Tibial nerve (tissue), 4 donors: ENCODE measurements around the gene ANKH. TPM values are rescaled to one million over a fixed set of nuclear protein-coding genes. Genes with fewer than 3 reads are reported as not detected.
A peak's percentile ranks its signal among the peaks of the same experiment; 100 is the strongest.

ENCODE experiments used
- DNase-seq, 2 donors: peaks; one replicate each; pipeline ENCODE4 v3.0.0-alpha.2; 2019; ENCODE audit warnings: low spot score in 2 of 2
- H3K27ac ChIP-seq, 4 donors: fragments of 200-600 bp; sonication (generic) in 3 of 4; one replicate each; pipeline ENCODE4 v1.5.1; 2017 to 2019; ENCODE audit warnings: mild to moderate bottlenecking in 1 of 4
- H3K27me3 ChIP-seq, 2 donors: fragments of 200-600 bp; sonication (generic) in 1 of 2; one replicate each; pipeline versions ENCODE4 v1.5.1 to v1.6.0; 2017 to 2019
- H3K36me3 ChIP-seq, 3 donors: fragments of 200-600 bp; sonication (generic); one replicate each; pipeline ENCODE4 v1.5.1; 2018 to 2019
- H3K4me1 ChIP-seq, 4 donors: fragments of 200-600 bp; sonication (generic) in 3 of 4; one replicate each; pipeline ENCODE4 v1.5.1; 2017 to 2019
- H3K4me3 ChIP-seq, 4 donors: fragments of 200-600 bp; sonication (generic) in 3 of 4; one replicate each; pipeline ENCODE4 v1.5.1; 2017 to 2019; ENCODE audit warnings: mild to moderate bottlenecking in 1 of 4, moderate library complexity in 1 of 4
- H3K9me3 ChIP-seq, 4 donors: fragments of 200-600 bp; sonication (generic) in 3 of 4; one replicate each; pipeline ENCODE4 v1.5.1; 2017 to 2019
- EP300 ChIP-seq, 2 donors: sonication (generic); formaldehyde crosslinking; IDR thresholded peaks; one replicate each; pipeline ENCODE4 v1.6.1; 2017; ENCODE audit warnings: antibody characterized with exemption in 2 of 2, mild to moderate bottlenecking in 1 of 2
- POLR2A ChIP-seq, 2 donors: fragments of 450-650 bp; IDR thresholded peaks; one replicate each; pipeline ENCODE4 v1.6.1; 2017; ENCODE audit warnings: antibody characterized with exemption in 2 of 2, mild to moderate bottlenecking in 2 of 2, moderate library complexity in 2 of 2
- whole genome bisulfite sequencing, 2 donors: methylation state at CpG; one replicate each; pipeline ENCODE4 v1.1.5; 2018; 5-methylcytosine and 5-hydroxymethylcytosine counted together
- total RNA-seq, 4 donors: library from RNA; depleted of rRNA; stranded (reverse); fragments of >200 nt; gene quantifications; one replicate each; pipeline ENCODE4 v1.1.0, GENCODE V29; 2016
- TF ChIP-seq, protein P1 (sequence below), 5 experiments: fragments of 200-600 bp in 3 of 5; fragments of 450-650 bp in 2 of 5; sonication (generic) in 3 of 5; IDR thresholded peaks; one replicate each; pipeline ENCODE4 v1.5.1; 2016 to 2019; ENCODE audit warnings: antibody characterized with exemption in 5 of 5, mild to moderate bottlenecking in 3 of 5, moderate library complexity in 2 of 5

ANKH gene
- total RNA-seq, 4 donors from 2014 or later: 45.7 to 77.9 (median 46.6) TPM

DNA sequence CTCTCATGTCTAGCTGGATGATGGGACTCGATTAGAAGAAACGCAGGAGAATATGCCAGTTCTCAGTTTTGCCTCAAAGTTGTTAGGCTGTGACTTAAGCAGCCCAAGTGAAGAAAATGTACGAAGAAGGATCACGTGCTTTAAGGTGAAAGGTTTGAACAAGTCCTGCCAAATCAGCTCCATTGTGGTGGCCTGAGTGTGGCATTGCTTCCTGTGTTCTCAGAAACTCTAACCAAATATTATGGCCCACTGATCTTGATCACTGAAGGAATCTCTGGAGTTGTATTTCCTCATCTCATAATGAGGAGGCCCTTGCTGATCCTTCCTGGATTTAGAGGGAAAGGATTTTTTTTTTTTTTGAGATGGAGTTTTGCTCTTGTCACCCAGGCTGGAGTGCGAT, 163.0 kb downstream of the ANKH start:
- H3K27ac ChIP-seq: no peak overlapping the region

DNA sequence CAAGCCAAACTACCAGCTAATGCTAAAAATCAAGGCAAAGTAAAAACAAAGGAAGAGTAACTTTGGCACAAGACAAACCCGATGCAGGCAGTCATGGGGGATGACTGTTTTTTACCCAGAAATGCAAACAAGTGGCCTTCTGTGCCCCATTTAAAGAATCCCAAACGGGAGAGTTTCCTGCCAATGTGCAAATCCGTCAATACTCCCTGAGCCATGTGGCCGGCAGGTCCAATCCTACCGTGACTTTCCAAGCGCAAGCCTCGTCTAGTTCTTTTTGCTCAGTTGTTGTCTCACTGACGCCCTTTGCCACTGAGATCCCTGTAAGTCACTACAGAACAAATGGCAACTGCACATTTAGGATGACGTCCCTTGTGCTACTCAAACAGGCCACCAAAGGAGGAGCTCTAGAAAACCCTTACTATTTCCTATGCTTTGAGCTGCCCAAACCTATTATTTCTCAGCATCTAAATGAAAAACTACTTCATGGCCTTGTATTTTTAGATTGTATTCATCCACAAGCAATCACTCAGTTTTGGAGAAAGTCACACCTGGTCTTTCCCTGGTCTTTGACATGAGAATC, 163.7 kb downstream of the ANKH start:
- peak overlapping the region in 2 of 4 donors; percentile 12 to 52 for H3K27ac ChIP-seq
- peaks cover 0 to 66% (median 0%) of the 10 kb centered on the region in 3 donors for H3K36me3 ChIP-seq
- H3K4me3 ChIP-seq: no peak overlapping the region
- no peak for TF ChIP-seq EP300 (IDR thresholded peaks at IDR 0.05)
- TF ChIP-seq, protein P1, sequence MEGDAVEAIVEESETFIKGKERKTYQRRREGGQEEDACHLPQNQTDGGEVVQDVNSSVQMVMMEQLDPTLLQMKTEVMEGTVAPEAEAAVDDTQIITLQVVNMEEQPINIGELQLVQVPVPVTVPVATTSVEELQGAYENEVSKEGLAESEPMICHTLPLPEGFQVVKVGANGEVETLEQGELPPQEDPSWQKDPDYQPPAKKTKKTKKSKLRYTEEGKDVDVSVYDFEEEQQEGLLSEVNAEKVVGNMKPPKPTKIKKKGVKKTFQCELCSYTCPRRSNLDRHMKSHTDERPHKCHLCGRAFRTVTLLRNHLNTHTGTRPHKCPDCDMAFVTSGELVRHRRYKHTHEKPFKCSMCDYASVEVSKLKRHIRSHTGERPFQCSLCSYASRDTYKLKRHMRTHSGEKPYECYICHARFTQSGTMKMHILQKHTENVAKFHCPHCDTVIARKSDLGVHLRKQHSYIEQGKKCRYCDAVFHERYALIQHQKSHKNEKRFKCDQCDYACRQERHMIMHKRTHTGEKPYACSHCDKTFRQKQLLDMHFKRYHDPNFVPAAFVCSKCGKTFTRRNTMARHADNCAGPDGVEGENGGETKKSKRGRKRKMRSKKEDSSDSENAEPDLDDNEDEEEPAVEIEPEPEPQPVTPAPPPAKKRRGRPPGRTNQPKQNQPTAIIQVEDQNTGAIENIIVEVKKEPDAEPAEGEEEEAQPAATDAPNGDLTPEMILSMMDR (IDR thresholded peaks at IDR 0.05): no peak
- TF ChIP-seq POLR2A (IDR thresholded peaks at IDR 0.05): no peak
- whole genome bisulfite sequencing, 2 donors: 54 to 78% methylated on average over 9 of the region's 9 CpGs
- no peak for DNase-seq
- no peaks in the 10 kb centered on the region for H3K9me3 ChIP-seq
- no peaks in the 10 kb centered on the region for H3K27me3 ChIP-seq
- peaks cover 0 to 12% (median 2%) of the 10 kb centered on the region in 4 donors for H3K4me1 ChIP-seq

More for the DNA sequence above, 163.0 kb downstream of the ANKH start:
- Histone ChIP-seq H3K4me1 (peaks cover 0 to 12% (median 2%) of the 10 kb centered on the region in 4 donors), H3K27me3 (no peaks in the 10 kb centered on the region), H3K9me3 (no peaks in the 10 kb centered on the region), H3K4me3 (no peak overlapping the region), H3K36me3 (peaks cover 0 to 69% (median 0%) of the 10 kb centered on the region in 3 donors)
- 89 to 97% methylated on average over 5 of the region's 5 CpGs for WGBS, 2 donors
- TF ChIP-seq EP300 (IDR thresholded peaks at IDR 0.05) (no peak), POLR2A (IDR thresholded peaks at IDR 0.05) (no peak)
- TF ChIP-seq, protein P1 (IDR thresholded peaks at IDR 0.05): no peak
- no peak for DNase-seq

DNA sequence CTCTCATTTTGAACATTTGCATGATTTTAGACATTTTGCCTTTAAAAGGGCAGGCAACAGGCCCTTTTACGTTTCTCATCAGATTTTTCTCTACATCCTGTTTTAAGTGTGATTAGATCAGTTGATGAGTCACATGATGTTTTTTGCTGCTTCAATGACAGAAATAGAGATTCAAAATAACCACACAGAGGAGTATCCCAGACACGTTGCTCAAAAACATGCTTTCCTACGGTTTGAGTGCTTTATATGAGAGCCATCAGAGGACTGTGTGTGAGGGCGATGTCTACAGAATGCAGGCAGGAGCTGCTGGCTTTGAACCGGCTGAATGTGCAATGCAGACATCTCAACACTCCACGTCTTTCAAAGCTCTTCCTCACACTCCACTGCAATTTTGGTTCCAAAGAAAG, 165.0 kb downstream of the ANKH start:
- Histone ChIP-seq H3K27ac (peak overlapping the region in 3 of 4 donors; percentile 12 to 52 (median 29)), H3K9me3 (no peaks in the 10 kb centered on the region), H3K36me3 (peaks cover 0 to 63% (median 0%) of the 10 kb centered on the region in 3 donors), H3K27me3 (no peaks in the 10 kb centered on the region), H3K4me3 (no peak overlapping the region), H3K4me1 (peaks cover 0 to 12% (median 2%) of the 10 kb centered on the region in 4 donors)
- DNase-seq: no peak
- TF ChIP-seq EP300 (IDR thresholded peaks at IDR 0.05) (no peak), POLR2A (IDR thresholded peaks at IDR 0.05) (no peak)
- TF ChIP-seq, protein P1 (IDR thresholded peaks at IDR 0.05): no peak
- WGBS, 2 donors: 46 to 51% methylated on average over 6 of the region's 6 CpGs

DNA sequence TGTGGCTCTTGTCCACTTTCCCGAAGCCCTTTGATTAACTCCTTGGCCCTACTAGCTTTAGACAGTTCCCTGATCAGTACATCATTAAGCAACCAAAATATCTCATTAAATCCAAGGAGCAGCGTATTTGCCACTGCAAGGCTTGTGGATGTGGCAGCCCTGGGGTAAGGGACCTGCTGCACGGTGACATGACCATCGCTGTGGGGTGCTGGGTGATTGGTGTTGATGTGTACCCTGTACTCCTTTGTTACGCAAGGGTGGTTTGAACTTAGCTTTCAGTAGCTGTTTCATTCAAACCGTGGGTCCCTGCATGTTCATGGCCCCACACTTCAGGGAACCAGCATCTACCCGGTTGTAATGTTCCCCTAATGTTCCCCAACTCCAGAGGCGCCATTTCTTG, 166.0 kb downstream of the ANKH start:
- Histone ChIP-seq H3K27me3 (no peaks in the 10 kb centered on the region), H3K27ac (peak overlapping the region in 2 of 4 donors; percentile 29 to 52), H3K9me3 (no peaks in the 10 kb centered on the region), H3K36me3 (peaks cover 0 to 54% (median 0%) of the 10 kb centered on the region in 3 donors), H3K4me1 (peaks cover 0 to 20% (median 4%) of the 10 kb centered on the region in 4 donors), H3K4me3 (no peak overlapping the region)
- DNase-seq: no peak
- TF ChIP-seq POLR2A (IDR thresholded peaks at IDR 0.05) (no peak), EP300 (IDR thresholded peaks at IDR 0.05) (no peak)
- TF ChIP-seq, protein P1 (IDR thresholded peaks at IDR 0.05): no peak
- 93 to 97% methylated on average over 8 of the region's 8 CpGs for WGBS, 2 donors

DNA sequence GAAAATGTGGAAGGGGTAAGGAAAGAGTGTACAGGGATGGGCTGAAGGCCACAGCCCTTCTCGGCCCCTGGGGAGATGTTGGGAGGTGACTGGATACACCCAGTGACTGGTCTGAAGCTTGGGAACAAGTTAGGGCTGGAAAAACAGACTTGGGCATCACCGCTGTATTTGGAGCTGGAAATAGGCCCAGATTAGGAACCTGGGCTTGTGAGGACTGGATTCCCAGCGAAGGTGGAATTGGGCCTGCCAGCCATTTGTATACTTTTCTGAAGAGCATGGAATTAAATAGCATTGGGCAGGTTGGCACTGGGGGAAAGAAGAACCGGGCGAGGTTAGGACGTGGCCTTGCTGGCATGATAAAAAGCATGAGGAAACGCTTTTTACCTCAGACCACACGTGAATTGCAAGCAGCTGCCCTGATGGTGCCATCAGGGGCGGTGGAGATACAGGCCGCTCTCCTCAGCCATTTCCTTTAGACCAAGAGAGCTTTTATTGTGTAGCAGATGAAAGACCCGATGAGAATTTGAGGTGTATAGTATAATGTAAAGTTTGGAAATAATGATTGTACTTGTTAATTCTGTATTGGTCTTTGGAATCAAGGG, 169.2 kb downstream of the ANKH start:
- H3K27me3 ChIP-seq: no peaks in the 10 kb centered on the region
- H3K27ac ChIP-seq: no peak overlapping the region
- DNase-seq: no peak
- no peaks in the 10 kb centered on the region for H3K9me3 ChIP-seq
- peaks cover 0 to 28% (median 5%) of the 10 kb centered on the region in 4 donors for H3K4me1 ChIP-seq
- no peak overlapping the region for H3K4me3 ChIP-seq
- TF ChIP-seq, protein P1 (IDR thresholded peaks at IDR 0.05): no peak
- TF ChIP-seq EP300 (IDR thresholded peaks at IDR 0.05) (no peak), POLR2A (IDR thresholded peaks at IDR 0.05) (no peak)
- WGBS, 2 donors: 90 to 92% methylated on average over 11 of the region's 11 CpGs
- peaks cover 0 to 61% (median 0%) of the 10 kb centered on the region in 3 donors for H3K36me3 ChIP-seq
